Measurements from ENCODE around the gene ZNRF2. TPM values are rescaled to one million over a fixed set of nuclear protein-coding genes. Genes with fewer than 3 reads are reported as not detected.
A peak's percentile ranks its signal among the peaks of the same experiment; 100 is the strongest.

ZNRF2 gene
- total RNA-seq, 4 donors from 2014 or later = 23.8 to 39.3 (median 34.6) TPM

GRCh38 chr7:30313793-30314192 lies 29.4 kb downstream of the ZNRF2 start:
- no peak overlapping the region for H3K4me3 ChIP-seq
- H3K4me1 ChIP-seq = peaks cover 44% of the 10 kb centered on the region
- H3K27me3 ChIP-seq = no peaks in the 10 kb centered on the region
- TF ChIP-seq EP300 (IDR thresholded peaks at IDR 0.05) (no peak), POLR2AphosphoS5 (IDR thresholded peaks at IDR 0.05) (no peak), POLR2A (IDR thresholded peaks at IDR 0.05) (no peak)
- TF ChIP-seq, protein P1, sequence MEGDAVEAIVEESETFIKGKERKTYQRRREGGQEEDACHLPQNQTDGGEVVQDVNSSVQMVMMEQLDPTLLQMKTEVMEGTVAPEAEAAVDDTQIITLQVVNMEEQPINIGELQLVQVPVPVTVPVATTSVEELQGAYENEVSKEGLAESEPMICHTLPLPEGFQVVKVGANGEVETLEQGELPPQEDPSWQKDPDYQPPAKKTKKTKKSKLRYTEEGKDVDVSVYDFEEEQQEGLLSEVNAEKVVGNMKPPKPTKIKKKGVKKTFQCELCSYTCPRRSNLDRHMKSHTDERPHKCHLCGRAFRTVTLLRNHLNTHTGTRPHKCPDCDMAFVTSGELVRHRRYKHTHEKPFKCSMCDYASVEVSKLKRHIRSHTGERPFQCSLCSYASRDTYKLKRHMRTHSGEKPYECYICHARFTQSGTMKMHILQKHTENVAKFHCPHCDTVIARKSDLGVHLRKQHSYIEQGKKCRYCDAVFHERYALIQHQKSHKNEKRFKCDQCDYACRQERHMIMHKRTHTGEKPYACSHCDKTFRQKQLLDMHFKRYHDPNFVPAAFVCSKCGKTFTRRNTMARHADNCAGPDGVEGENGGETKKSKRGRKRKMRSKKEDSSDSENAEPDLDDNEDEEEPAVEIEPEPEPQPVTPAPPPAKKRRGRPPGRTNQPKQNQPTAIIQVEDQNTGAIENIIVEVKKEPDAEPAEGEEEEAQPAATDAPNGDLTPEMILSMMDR (IDR thresholded peaks at IDR 0.05) = no peak
- H3K36me3 ChIP-seq = no peaks in the 10 kb centered on the region
- no peak for DNase-seq (ENCODE audit: low spot score in 2 of 2)
- no peak overlapping the region for H3K27ac ChIP-seq
- H3K9me3 ChIP-seq = no peaks in the 10 kb centered on the region
- WGBS = 90% methylated on average over 5 of the region's 5 CpGs

DNA sequence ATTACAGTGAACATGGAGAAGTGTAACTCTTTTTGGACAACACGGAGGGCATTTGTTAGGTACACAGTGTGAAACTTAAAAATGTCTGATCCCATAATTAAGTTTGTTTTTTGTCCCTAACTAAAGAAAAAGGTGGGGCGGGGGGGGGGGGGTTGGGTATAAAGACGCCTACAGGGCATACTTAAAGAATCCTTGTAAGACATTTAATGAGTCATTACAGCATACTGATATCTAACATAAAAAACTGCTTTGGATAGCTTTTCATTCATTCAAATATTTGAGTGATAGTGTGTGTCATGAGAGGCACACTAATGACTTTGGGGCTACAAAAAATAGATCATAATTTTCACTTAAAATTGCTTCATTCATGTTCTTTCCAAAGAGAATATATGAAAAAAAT lies 31.2 kb downstream of the ZNRF2 start:
- TF ChIP-seq POLR2AphosphoS5 (IDR thresholded peaks at IDR 0.05) (no peak), POLR2A (IDR thresholded peaks at IDR 0.05) (no peak), EP300 (IDR thresholded peaks at IDR 0.05) (no peak)
- TF ChIP-seq, protein P1 (IDR thresholded peaks at IDR 0.05) = no peak
- peaks cover 31% of the 10 kb centered on the region for H3K4me1 ChIP-seq
- H3K36me3 ChIP-seq = no peaks in the 10 kb centered on the region
- H3K27me3 ChIP-seq = no peaks in the 10 kb centered on the region
- no peaks in the 10 kb centered on the region for H3K9me3 ChIP-seq
- H3K4me3 ChIP-seq = no peak overlapping the region
- H3K27ac ChIP-seq = no peak overlapping the region
- 64% methylated on average over 3 of the region's 3 CpGs for WGBS
- DNase-seq (ENCODE audit: low spot score in 2 of 2) = no peak

- Histone ChIP-seq H3K4me3 (no peak overlapping the region), H3K27ac (no peak overlapping the region), H3K9me3 (no peaks in the 10 kb centered on the region), H3K4me1 (peaks cover 47% of the 10 kb centered on the region), H3K36me3 (no peaks in the 10 kb centered on the region), H3K27me3 (no peaks in the 10 kb centered on the region)
- WGBS = 77% methylated on average over 3 of the region's 3 CpGs
- no peak for TF ChIP-seq POLR2AphosphoS5 (IDR thresholded peaks at IDR 0.05)
- TF ChIP-seq POLR2A (IDR thresholded peaks at IDR 0.05) = no peak
- TF ChIP-seq, protein P1 (IDR thresholded peaks at IDR 0.05) = no peak
- TF ChIP-seq EP300 (IDR thresholded peaks at IDR 0.05) = no peak
- DNase-seq (ENCODE audit: low spot score in 2 of 2) = no peak
These were observed 36.0 kb downstream of the ZNRF2 start for GRCh38 chr7:30320392-30320791.

- TF ChIP-seq POLR2A (IDR thresholded peaks at IDR 0.05) (no peak), EP300 (IDR thresholded peaks at IDR 0.05) (no peak), POLR2AphosphoS5 (IDR thresholded peaks at IDR 0.05) (no peak)
- TF ChIP-seq, protein P1 (IDR thresholded peaks at IDR 0.05) = no peak
- peak overlapping the region; percentile 26 for H3K4me3 ChIP-seq
- peak overlapping the region; percentile 46 for H3K27ac ChIP-seq
- H3K4me1 ChIP-seq = peaks cover 47% of the 10 kb centered on the region
- DNase-seq (ENCODE audit: low spot score in 2 of 2) = no peak
- H3K9me3 ChIP-seq = no peaks in the 10 kb centered on the region
- peaks cover 1% of the 10 kb centered on the region for H3K36me3 ChIP-seq
- WGBS = 20% methylated on average over 8 of the region's 8 CpGs
- no peaks in the 10 kb centered on the region for H3K27me3 ChIP-seq
These were observed 36.9 kb downstream of the ZNRF2 start for GRCh38 chr7:30321089-30321881.

- Histone ChIP-seq H3K4me3 (peak overlapping the region; percentile 26), H3K36me3 (peaks cover 3% of the 10 kb centered on the region), H3K4me1 (peaks cover 47% of the 10 kb centered on the region), H3K27ac (peak overlapping the region; percentile 46), H3K9me3 (no peaks in the 10 kb centered on the region), H3K27me3 (no peaks in the 10 kb centered on the region)
- 16% methylated on average over 2 of the region's 2 CpGs for WGBS
- TF ChIP-seq POLR2A (IDR thresholded peaks at IDR 0.05) (no peak), POLR2AphosphoS5 (IDR thresholded peaks at IDR 0.05) (no peak), EP300 (IDR thresholded peaks at IDR 0.05) (no peak)
- TF ChIP-seq, protein P1 (IDR thresholded peaks at IDR 0.05) = no peak
- DNase-seq (ENCODE audit: low spot score in 2 of 2) = no peak
These were observed 37.4 kb downstream of the ZNRF2 start for GRCh38 chr7:30321882-30322192.
